H9 (cell line): ENCODE results near the gene PGBD4. TPM values are rescaled to one million over a fixed set of nuclear protein-coding genes. Genes with fewer than 3 reads are reported as not detected.

ENCODE experiments used
- DNase-seq: peaks from one replicate; pipeline ENCODE4 v3.0.0-alpha.2; 2017
- H2AFZ ChIP-seq: one replicate; pipeline ENCODE4 v1.6.1; 2013; ENCODE audit warnings: mild to moderate bottlenecking, low read length, control low read depth, moderate library complexity
- H2AK5ac ChIP-seq: 2 replicates; pipeline ENCODE4 v1.6.1; 2013; ENCODE audit warnings: low read length, control low read depth, mixed read lengths; ENCODE audit not compliant: insufficient read length
- H2BK120ac ChIP-seq: one replicate; pipeline ENCODE4 v1.6.1; 2013; ENCODE audit warnings: low read depth, mild to moderate bottlenecking, low read length, control low read depth, inconsistent platforms; ENCODE audit not compliant: poor library complexity, severe bottlenecking
- H2BK12ac ChIP-seq: 2 replicates; pipeline ENCODE4 v1.6.1; 2013; ENCODE audit warnings: low read length, control low read depth, mixed read lengths, low read depth; ENCODE audit not compliant: insufficient read length
- H2BK15ac ChIP-seq: 2 replicates; pipeline ENCODE4 v1.6.1; 2013; ENCODE audit warnings: low read depth, low read length, control low read depth
- H2BK20ac ChIP-seq: one replicate; pipeline ENCODE4 v1.6.1; 2013; ENCODE audit warnings: low read depth, mild to moderate bottlenecking, low read length, control low read depth, inconsistent platforms; ENCODE audit not compliant: poor library complexity, severe bottlenecking
- H2BK5ac ChIP-seq: 2 replicates; pipeline ENCODE4 v1.6.1; 2013; ENCODE audit warnings: low read length, control low read depth, mixed read lengths; ENCODE audit not compliant: insufficient read length
- H3K14ac ChIP-seq: 2 replicates; pipeline ENCODE4 v1.6.1; 2013; ENCODE audit warnings: low read length, control low read depth; ENCODE audit not compliant: insufficient read depth
- H3K18ac ChIP-seq: 2 replicates; pipeline ENCODE4 v1.6.1; 2013; ENCODE audit warnings: low read depth, mild to moderate bottlenecking, mixed read lengths, low read length, control low read depth; ENCODE audit not compliant: insufficient read length
- H3K23ac ChIP-seq: 2 replicates; pipeline ENCODE4 v1.6.1; 2013; ENCODE audit warnings: low read length, control low read depth, mixed read lengths, low read depth; ENCODE audit not compliant: insufficient read length
- H3K23me2 ChIP-seq: 2 replicates; pipeline ENCODE4 v1.6.1; 2013; ENCODE audit warnings: low read depth, mild to moderate bottlenecking, mixed read lengths, low read length, control low read depth; ENCODE audit not compliant: insufficient read length, poor library complexity, severe bottlenecking
- H3K27ac ChIP-seq: 2 replicates; pipeline ENCODE4 v1.5.1; 2013; ENCODE audit warnings: low read length, control low read depth, mixed read lengths, low read depth; ENCODE audit not compliant: insufficient read length
- H3K27me3 ChIP-seq: 2 replicates; pipeline ENCODE4 v1.6.1; 2013; ENCODE audit warnings: low read length, control low read depth, inconsistent platforms; ENCODE audit not compliant: insufficient read depth
- H3K4ac ChIP-seq: 2 replicates; pipeline ENCODE4 v1.6.1; 2013; ENCODE audit warnings: low read depth, mild to moderate bottlenecking, control low read depth, inconsistent platforms, low read length, moderate library complexity
- H3K4me1 ChIP-seq: 2 replicates; pipeline ENCODE4 v1.6.1; 2013; ENCODE audit warnings: low read length, control low read depth, inconsistent platforms; ENCODE audit not compliant: insufficient read depth
- H3K4me2 ChIP-seq: 2 replicates; pipeline ENCODE4 v1.6.1; 2013; ENCODE audit warnings: low read length, control low read depth, mixed read lengths; ENCODE audit not compliant: insufficient read length, insufficient read depth
- H3K56ac ChIP-seq: 2 replicates; pipeline ENCODE4 v1.6.1; 2013; ENCODE audit warnings: low read depth, mild to moderate bottlenecking, mixed read lengths, low read length, control low read depth; ENCODE audit not compliant: insufficient read length
- H3K79me1 ChIP-seq: 2 replicates; pipeline ENCODE4 v1.6.1; 2013; ENCODE audit warnings: low read depth, mild to moderate bottlenecking, moderate library complexity, low read length, control low read depth, inconsistent platforms; ENCODE audit not compliant: insufficient read depth, poor library complexity, severe bottlenecking
- H3K79me2 ChIP-seq: 2 replicates; pipeline ENCODE4 v1.6.1; 2013; ENCODE audit warnings: low read length, control low read depth, inconsistent platforms; ENCODE audit not compliant: insufficient read depth
- H3K9ac ChIP-seq: 2 replicates; pipeline ENCODE4 v1.6.1; 2013; ENCODE audit warnings: low read length, control low read depth, mixed read lengths; ENCODE audit not compliant: insufficient read length; ENCODE audit errors: extremely low read depth
- H3K9me3 ChIP-seq: one replicate; pipeline ENCODE4 v1.6.1; 2013; ENCODE audit warnings: low read depth, low read length, inconsistent platforms; ENCODE audit not compliant: control insufficient read depth
- H3T11ph ChIP-seq: one replicate; pipeline ENCODE4 v1.6.1; 2013; ENCODE audit warnings: mild to moderate bottlenecking, low read length, control low read depth, inconsistent platforms
- H4K20me1 ChIP-seq: one replicate; pipeline ENCODE4 v1.6.1; 2013; ENCODE audit not compliant: control insufficient read depth, insufficient read length, insufficient read depth
- H4K5ac ChIP-seq: 2 replicates; pipeline ENCODE4 v1.6.1; 2013; ENCODE audit warnings: low read depth, mild to moderate bottlenecking, mixed read lengths, low read length, control low read depth; ENCODE audit not compliant: insufficient read length
- H4K8ac ChIP-seq: replicated peaks from 2 replicates; pipeline ENCODE4 v1.6.1; 2013; ENCODE audit warnings: low read length, control low read depth, mixed read lengths, low read depth; ENCODE audit not compliant: insufficient read length
- H4K91ac ChIP-seq: 2 replicates; pipeline ENCODE4 v1.6.1; 2013; ENCODE audit warnings: low read depth, mild to moderate bottlenecking, moderate library complexity, mixed read lengths, low read length, control low read depth; ENCODE audit not compliant: insufficient read length
- H3K27ac Mint-ChIP-seq, 3 experiments: 2 replicates in 2 of 3; 3 replicates in 1 of 3; pipeline ENCODE4 v1.8.0; 2020 to 2021; ENCODE audit warnings: mixed read lengths in 3 of 3, mild to moderate bottlenecking in 1 of 3, moderate library complexity in 1 of 3
- H3K27me3 Mint-ChIP-seq: 2 replicates; pipeline ENCODE4 v1.8.0; 2021; ENCODE audit warnings: low read depth, mild to moderate bottlenecking, moderate library complexity, mixed read lengths
- H3K36me3 Mint-ChIP-seq, 3 experiments: 2 replicates in 2 of 3; 3 replicates in 1 of 3; pipeline ENCODE4 v1.8.0; 2020 to 2021; ENCODE audit warnings: low read depth in 3 of 3, mixed read lengths in 3 of 3; ENCODE audit not compliant: insufficient read depth in 1 of 3
- H3K4me1 Mint-ChIP-seq, 2 experiments: 2 replicates each; pipeline ENCODE4 v1.8.0; 2020; ENCODE audit warnings: mixed read lengths in 2 of 2
- H3K4me3 Mint-ChIP-seq, 2 experiments: 2 replicates in 1 of 2; 3 replicates in 1 of 2; pipeline ENCODE4 v1.8.0; 2020 to 2021; ENCODE audit warnings: mild to moderate bottlenecking in 2 of 2, mixed read lengths in 2 of 2, moderate library complexity in 1 of 2
- H3K9me3 Mint-ChIP-seq, 2 experiments: 2 replicates in 1 of 2; 3 replicates in 1 of 2; pipeline ENCODE4 v1.8.0; 2020; ENCODE audit warnings: mild to moderate bottlenecking in 2 of 2, mixed read lengths in 2 of 2, moderate library complexity in 1 of 2
- CTCF ChIP-seq: fragments of 200-600 bp; sonication (generic); conservative IDR thresholded peaks from 3 replicates; pipeline ENCODE4 v1.8.0; 2021; ENCODE audit warnings: antibody characterized with exemption, mild to moderate bottlenecking
- WGBS: extraction: QIAGEN DNeasy Blood & Tissue Kit; methylation state at CpG from one replicate; pipeline ENCODE4 v1.1.7; 2013; ENCODE audit warnings: missing lambda C conversion rate, low lambda C conversion rate, mixed read lengths; ENCODE audit not compliant: insufficient read length; ENCODE audit errors: extremely low coverage; 5-methylcytosine and 5-hydroxymethylcytosine counted together
- total RNA-seq: library from RNA; stranded (reverse); gene quantifications from 2 replicates; pipeline ENCODE4 v1.2.1, GENCODE V29; 2021

PGBD4 gene
- total RNA-seq, 1 experiment from 2014 or later, result 1.2 TPM

GRCh38 chr15:34114739-34115138, 12.9 kb downstream of the PGBD4 start:
- H3K79me2 ChIP-seq, result no peaks in the 10 kb centered on the region
- H3K9ac ChIP-seq, result no peak overlapping the region
- H4K8ac ChIP-seq, result no peak overlapping the region
- no peak overlapping the region for H3K27ac ChIP-seq
- no peaks in the 10 kb centered on the region for H4K20me1 ChIP-seq
- no peak overlapping the region for H3K4me2 ChIP-seq
- H3K4me1 ChIP-seq, result no peaks in the 10 kb centered on the region
- H4K5ac ChIP-seq, result no peak overlapping the region
- H2AK5ac ChIP-seq, result no peak overlapping the region
- WGBS, result no CpG with 5 or more reads among the region's 3 CpGs
- H2BK12ac ChIP-seq, result no peak overlapping the region
- Mint-ChIP-seq H3K4me3 (no peak overlapping the region), H3K9me3 (no peaks in the 10 kb centered on the region), H3K27me3 (no peaks in the 10 kb centered on the region; the same call in none of the 2 replicates), H3K36me3 (no peaks in the 10 kb centered on the region), H3K4me1 (peaks cover 5 to 7% of the 10 kb centered on the region in 2 experiments), H3K27ac (no peak overlapping the region)
- no peaks in the 10 kb centered on the region for H3K27me3 ChIP-seq
- no peaks in the 10 kb centered on the region for H3K9me3 ChIP-seq
- no peak overlapping the region for H2AFZ ChIP-seq
- no peak for TF ChIP-seq CTCF
- H3K56ac ChIP-seq, result no peak overlapping the region
- no peaks in the 10 kb centered on the region for H3K79me1 ChIP-seq
- H2BK120ac ChIP-seq, result no peak overlapping the region
- no peak overlapping the region for H4K91ac ChIP-seq
- no peak overlapping the region for H2BK5ac ChIP-seq
- DNase-seq, result no peak
- H2BK15ac ChIP-seq, result no peak overlapping the region
- no peak overlapping the region for H3K4ac ChIP-seq
- H3T11ph ChIP-seq, result no peak overlapping the region
- no peaks in the 10 kb centered on the region for H3K23me2 ChIP-seq
- no peak overlapping the region for H3K14ac ChIP-seq
- no peak overlapping the region for H2BK20ac ChIP-seq
- H3K18ac ChIP-seq, result no peak overlapping the region
- H3K23ac ChIP-seq, result no peak overlapping the region
